GM19193 (cell line): ENCODE results near the gene SMIM35.

Experiments used
- POLR2A ChIP-seq: IDR thresholded peaks from 4 replicates; pipeline ENCODE4 v1.6.1; 2011; ENCODE audit not compliant: insufficient read depth, insufficient read length; ENCODE audit errors: extremely low read depth

The SMIM35 gene

DNA sequence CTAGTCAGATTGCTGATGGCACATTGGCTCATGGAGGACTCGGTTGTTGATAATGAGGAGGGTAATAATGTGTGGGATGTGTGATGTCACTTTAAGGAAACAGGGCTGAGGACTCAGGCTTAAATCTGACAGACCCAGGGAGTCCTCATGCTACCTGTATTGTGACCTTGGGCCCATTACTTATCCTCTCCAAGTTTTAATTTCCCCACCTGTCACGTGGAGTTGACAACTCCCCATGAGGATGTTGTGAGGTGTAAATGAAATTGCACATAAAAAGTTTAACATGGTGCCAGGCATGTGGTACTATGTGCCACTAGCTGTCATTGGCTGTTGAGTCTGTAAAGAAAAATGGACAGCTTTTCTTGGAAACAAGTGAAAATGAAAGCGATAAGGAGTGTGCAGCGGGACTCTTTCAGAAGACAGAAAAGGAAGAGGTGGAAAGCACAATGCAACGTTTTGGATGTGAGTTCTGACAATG is 85.2 kb downstream of the SMIM35 start:
- no peak for TF ChIP-seq POLR2A

- no peak for TF ChIP-seq POLR2A
These were observed 85.9 kb downstream of the SMIM35 start for GRCh38 chr11:118000850-118001228.

DNA sequence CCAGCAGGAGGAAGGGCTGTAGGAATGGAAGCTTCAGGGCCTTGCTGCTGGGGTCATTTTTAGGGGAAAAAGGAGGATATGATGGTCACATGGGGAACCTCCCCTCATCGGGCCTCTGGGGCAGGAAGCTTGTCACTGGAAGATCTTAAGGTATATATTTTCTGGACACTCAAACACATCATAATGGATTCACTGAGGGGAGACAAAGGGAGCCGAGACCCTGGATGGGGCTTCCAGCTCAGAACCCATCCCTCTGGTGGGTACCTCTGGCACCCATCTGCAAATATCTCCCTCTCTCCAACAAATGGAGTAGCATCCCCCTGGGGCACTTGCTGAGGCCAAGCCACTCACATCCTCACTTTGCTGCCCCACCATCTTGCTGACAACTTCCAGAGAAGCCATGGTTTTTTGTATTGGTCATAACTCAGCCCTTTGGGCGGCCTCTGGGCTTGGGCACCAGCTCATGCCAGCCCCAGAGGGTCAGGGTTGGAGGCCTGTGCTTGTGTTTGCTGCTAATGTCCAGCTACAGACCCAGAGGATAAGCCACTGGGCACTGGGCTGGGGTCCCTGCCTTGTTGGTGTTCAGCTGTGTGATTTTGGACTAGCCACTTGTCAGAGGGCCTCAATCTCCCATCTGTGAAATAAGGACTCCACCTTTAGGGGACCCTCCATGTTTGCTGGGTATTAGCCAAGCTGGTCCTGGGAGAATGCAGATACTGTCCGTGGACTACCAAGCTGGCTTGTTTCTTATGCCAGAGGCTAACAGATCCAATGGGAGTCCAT is 86.5 kb downstream of the SMIM35 start:
- TF ChIP-seq POLR2A, result no peak

DNA sequence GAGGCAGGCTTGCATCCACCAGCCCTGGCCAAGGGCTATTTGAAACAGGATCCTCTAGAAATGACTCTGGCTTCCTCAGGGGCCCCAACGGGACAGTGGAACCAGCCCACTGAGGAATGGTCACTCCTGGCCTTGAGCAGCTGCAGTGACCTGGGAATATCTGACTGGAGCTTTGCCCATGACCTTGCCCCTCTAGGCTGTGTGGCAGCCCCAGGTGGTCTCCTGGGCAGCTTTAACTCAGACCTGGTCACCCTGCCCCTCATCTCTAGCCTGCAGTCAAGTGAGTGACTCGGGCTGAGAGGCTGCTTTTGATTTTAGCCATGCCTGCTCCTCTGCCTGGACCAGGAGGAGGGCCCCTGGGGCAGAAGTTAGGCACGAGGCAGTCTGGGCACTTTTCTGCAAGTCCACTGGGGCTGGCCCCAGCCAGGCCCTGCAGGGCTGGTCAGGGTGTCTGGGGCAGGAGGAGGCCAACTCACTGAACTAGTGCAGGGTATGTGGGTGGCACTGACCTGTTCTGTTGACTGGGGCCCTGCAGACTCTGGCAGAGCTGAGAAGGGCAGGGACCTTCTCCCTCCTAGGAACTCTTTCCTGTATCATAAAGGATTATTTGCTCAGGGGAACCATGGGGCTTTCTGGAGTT is 87.3 kb downstream of the SMIM35 start:
- no peak for TF ChIP-seq POLR2A

- TF ChIP-seq POLR2A, result no peak
These were observed 88.0 kb downstream of the SMIM35 start for GRCh38 chr11:117998664-117999353.

GRCh38 chr11:117997823-117998579 is 88.8 kb downstream of the SMIM35 start:
- TF ChIP-seq POLR2A, result no peak

GRCh38 chr11:117997406-117997805 is 89.4 kb downstream of the SMIM35 start:
- TF ChIP-seq POLR2A, result no peak

- no peak for TF ChIP-seq POLR2A
These were observed 90.7 kb downstream of the SMIM35 start for GRCh38 chr11:117996058-117996457.

DNA sequence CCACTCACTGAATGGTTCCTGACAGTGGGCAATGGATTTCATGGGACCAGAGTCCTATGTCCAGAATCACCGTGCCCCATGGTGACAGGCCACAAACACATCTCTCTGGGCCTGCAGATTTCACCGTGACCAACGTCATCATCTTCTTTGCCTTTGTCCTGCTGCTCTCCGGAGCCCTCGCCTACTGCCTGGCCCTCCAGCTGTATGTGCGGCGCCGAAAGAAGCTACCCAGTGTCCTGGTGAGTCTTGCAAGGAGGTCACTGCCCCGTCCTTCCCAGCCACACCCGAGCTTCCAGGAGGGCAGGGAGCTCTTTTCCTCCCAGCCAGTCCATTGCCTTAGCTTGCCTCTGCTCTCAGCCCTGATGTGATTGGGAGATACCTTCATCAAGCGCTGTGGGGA is 91.3 kb downstream of the SMIM35 start:
- TF ChIP-seq POLR2A, result no peak

DNA sequence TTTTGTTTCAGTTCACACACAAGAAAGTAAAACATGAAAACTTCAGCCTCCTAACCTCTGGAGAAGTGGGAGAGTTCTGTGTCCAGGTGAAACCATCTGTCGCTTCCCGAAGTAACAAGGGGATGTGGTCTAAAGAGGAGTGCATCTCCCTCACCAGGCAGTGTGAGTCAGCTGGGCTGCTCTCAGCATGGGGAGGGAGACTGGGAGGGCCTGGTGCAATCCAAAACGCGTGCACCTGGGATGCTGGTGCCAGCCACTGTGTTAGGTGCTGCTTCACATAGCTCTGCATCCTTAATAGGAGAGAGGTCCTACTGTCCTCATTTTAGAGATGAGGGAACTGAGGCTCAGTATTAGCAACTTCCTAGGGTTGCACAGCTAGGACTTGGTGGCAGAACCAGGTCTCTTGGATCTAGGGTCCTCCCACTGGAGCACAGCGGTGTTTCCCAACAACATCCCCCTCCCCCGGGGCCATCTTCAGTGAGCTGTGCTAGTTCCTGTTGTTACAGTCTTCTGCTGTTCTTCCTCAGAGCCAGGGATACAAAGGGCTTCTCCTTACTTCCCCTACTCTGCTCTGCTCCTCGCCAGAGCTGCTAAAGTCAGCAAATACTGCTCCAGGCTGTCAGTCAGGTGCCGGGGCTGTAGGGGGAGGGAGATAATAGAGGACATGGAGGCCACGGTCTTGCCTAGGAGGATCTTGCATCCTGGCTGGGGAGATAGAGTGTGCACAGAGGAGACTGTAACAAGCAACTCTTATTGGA is 92.6 kb downstream of the SMIM35 start:
- no peak for TF ChIP-seq POLR2A

DNA sequence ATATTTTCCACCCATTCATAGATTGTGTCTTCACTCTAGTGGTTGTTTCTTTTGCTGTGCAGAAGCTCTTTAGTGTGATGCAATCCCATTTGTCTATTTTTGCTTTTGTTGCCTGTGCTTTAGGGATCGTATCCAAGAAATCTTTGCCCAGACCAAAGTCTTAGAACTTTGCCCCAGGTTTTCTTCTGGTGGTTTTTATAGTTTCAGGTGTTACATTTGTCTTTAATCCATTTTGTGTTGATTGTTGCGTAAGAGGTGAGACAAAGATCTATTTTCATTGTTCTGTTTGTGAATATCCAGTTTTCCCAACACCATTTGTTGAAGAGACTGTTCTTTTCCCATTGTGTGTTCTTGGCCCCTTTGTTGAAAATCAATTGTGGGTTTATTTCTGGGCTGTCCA is 94.1 kb downstream of the SMIM35 start:
- TF ChIP-seq POLR2A, result no peak

DNA sequence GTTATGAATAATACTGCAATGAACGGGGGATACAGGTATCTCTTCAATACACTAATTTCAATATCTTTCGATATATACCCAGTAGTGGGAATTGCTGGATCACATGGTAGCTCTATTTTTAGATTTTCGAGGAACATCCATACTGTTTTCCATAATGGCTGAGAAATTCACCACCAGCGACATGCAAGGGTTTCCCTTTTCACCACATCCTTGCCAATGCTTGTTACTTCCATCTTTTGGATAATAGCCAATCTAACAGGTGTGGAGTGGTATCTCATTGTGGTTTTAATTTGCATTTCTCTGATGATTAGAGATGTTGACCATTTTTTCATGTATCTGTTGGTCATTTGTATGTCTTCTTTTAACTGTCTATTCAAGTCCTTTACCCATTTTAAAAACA is 94.6 kb downstream of the SMIM35 start:
- no peak for TF ChIP-seq POLR2A

DNA sequence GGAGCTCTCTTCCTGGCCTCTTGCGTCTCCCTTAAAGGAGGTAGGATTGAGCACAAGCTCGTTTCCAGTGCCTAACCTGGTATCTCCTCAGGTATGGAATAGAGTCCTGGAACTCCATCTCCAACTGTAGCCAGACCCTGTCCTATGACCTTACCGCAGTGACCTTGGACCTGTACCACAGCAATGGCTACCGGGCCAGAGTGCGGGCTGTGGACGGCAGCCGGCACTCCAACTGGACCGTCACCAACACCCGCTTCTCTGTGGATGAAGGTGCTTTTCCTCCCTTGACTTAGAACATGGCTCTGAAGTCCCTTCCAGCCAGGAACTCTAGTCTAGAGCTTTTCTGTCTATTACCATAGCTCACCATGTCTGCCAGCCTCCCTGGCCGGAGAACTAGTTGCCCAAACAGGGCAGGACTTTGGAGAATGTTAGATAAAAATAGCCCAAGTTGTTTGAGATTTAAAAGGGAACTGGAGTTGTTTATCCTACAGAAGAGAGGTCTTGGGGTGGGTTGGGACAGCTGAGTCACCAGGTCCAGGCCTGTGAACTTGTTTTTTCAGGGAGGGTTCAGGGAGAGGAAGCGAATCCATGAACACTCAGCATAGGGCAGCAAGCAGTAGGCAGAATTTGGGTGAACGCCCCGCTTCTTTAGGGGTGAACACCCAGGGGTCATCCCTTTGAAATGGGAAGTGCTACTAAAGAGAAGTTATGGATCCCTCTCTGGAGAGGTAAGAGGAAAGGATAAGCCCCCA is 97.2 kb downstream of the SMIM35 start:
- no peak for TF ChIP-seq POLR2A
